Hematopoietic multipotent progenitor cell (in vitro differentiated cells): Measurements from ENCODE around the gene RABGEF1. TPM values are rescaled to one million over a fixed set of nuclear protein-coding genes. Genes with fewer than 3 reads are reported as not detected.
"Not testable (repeated sequence)": the region's sequence is repeated elsewhere in the genome, so short reads cannot be mapped to it uniquely, and the experiment has no call there.

Experiments
- DNase-seq, 3 donors: peaks; one replicate each; pipeline ENCODE4 v3.0.0-alpha.2; 2011 to 2015; ENCODE audit warnings: low read depth in 2 of 3, low spot score in 2 of 3
- total RNA-seq: library from RNA; depleted of rRNA; stranded (reverse); fragments of >200 nt; gene quantifications from one replicate; pipeline ENCODE4 v1.2.3, GENCODE V29; 2012

The RABGEF1 gene
- 15.6 TPM for total RNA-seq

DNA sequence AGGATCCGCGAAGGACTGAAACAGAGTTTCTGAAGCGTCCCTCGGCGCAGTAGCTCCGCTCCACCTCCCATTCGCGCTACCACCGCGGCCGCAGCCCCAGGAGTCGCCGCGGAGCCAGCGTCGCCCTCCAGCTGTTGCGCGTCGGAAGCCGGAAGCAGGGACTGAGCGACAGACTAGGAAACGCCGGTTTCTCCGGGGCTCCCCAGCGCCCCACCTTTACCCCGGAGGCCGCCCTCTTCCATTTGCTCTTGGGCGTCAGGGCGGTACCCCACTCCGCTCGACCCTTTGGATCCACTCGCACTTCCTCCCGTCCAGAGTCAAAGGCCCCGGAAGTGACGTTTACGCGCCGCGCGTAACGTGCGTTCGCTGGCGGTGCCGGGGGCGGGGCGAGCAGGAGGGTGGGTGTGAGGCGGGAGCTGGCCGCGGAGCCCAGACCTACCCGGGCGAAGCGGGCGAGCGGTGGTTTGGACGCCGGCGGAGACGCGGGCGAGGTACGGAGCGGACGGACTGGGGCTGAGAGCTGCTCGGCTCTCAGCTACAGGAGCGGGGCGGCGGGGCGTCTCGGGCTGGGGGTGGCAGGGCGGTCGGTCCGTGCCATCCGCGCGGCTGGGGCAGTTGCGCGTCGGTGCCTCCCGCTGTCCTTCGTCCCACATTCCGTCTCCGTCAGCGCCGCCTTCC is at the start of gene RABGEF1:
RABGEF1 (plus strand) TSS at position 432 of the 678 bp plus-strand sequence. CDS start 31,167 bp downstream, outside the sequence.
- DNase-seq = peak; percentile 98 to 99 (median 99)

- no peak for DNase-seq
Measured at GRCh38 chr7:66693331-66693730, 47.2 kb upstream of the RABGEF1 start.

GRCh38 chr7:66694286-66694685 is 46.2 kb upstream of the RABGEF1 start:
- DNase-seq = no peak

DNA sequence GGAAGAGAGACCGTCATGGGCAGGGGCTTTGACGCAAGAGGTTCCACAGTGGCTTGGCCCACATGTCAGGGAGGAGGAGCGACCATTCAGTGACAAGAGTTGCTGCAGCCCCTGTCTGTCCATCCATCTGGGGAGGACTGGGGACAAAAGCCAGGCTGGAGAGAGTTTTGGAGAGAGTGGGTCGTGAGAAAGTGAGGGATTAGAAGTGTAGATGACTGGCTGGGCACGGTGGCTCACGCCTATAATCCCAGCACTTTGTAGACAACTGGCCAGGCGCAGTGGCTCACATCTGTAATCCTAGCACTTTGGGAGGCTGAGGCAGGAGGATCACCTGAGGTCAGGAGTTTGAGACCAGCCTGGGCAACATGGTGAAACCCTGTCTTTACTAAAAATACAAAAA is 45.1 kb upstream of the RABGEF1 start:
- DNase-seq = not testable (repeated sequence)

DNA sequence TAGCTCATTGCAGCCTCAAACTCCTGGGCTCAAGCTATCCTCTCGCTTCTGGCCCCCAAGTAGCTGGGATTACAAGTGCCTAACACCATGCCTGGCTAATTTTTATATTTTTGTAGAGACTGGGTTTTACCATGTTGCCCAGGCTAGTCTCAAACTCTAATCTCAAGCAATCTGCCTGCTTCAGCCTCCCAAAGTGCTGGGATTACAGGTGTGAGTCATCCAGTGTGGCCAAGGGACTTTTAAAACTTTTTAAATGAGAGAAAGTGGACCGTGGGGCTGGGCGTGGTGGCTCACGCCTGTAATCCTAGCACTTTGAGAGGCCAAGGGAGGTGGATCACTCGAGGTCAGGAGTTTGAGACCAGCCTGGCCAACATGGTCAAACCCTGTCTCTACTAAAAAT is 44.4 kb upstream of the RABGEF1 start:
- not testable (repeated sequence) for DNase-seq

DNA sequence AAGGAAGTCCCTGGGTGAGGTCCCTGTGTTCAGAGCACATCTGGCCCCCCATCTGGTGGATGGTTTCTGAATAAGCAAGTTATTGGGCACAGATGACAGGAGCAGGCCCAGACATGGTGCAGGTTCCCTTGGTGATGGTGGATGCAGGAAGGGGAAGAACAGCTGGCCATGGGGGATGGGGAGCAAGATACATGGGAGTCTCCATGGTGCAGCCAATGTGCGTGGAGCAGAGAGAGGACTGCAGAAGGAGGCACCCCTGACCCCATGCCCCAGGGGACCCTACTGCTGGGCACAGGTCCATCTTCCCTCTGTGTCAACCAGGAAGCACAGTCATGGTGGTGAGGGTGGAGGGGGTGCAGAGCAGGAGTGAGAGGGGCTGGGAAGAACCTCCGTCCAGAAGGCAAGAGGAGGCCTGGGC is 43.8 kb upstream of the RABGEF1 start:
- peak in 2 of 3 donors; percentile 24 to 51 for DNase-seq

GRCh38 chr7:66697449-66698438 is 42.8 kb upstream of the RABGEF1 start:
- DNase-seq = no peak

DNA sequence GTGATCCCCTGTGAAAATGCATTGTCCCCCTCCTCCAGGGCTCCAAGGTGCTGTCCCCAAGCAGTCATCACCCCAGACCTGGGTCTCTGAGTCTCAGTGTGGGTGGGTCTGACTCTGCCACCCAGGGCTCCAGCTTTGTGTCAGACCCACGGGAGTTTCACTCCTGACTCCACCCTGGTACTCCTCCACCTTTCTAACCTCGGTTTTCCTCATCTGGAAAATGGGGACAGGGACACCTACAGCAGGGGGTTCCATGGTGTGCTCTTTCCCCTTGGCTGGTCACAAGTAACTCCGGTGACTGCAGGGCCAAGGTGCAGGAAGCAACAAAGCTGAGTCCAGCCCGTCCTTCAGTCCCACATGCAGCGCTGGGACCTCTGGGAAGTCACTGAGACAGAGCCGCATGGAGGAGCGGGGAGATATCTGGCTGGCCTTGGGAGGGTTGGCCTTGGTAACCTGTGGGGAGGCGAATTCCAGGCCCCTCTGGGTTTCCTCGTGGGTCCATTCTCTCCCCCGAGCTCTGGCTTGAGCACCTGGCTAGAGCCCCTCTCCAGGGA is 41.8 kb upstream of the RABGEF1 start:
- no peak for DNase-seq

DNA sequence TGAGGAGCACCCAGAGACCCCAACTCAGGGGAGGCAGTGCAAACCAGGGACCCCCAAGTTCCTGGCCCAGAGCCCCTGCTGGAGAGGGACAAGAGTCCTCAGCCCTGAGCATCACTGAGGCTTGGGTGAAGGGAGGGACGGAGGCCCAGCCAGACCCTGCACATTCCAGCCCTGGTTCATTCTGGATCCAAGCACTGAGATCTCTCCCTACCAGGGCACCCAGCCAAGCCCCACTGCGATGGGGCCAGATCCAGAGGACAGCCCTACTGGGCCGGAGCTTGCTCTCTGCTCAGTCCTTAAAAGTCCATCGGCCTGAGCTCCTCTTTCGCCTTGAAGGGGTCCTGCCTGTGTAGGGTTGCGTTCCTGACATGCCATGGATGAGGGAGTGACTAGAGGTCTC is 40.5 kb upstream of the RABGEF1 start:
- no peak for DNase-seq

GRCh38 chr7:66700633-66701131 is 39.9 kb upstream of the RABGEF1 start:
- no peak for DNase-seq

- DNase-seq = no peak
Measured at GRCh38 chr7:66707825-66708224, 32.7 kb upstream of the RABGEF1 start.

GRCh38 chr7:66710752-66711151 is 29.8 kb upstream of the RABGEF1 start:
- not testable (repeated sequence) for DNase-seq

DNA sequence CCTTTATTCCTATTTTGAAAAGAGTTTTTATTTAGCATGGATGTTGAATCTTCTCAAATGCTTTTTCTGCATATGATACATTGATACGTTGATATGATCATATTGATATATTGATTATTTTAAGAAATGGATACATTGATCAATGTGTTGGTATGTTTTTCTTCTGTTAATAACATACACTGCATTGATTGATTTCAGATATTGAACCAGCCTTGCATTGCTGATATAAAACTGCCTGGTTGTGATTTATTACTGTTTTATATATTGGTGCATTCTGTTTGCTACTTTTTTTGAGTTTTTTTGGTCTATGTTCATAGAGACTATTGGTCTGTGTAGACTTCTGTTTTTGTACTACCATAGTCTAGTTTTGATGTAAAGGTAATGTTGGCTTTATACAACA is 26.8 kb upstream of the RABGEF1 start:
- no peak for DNase-seq

DNA sequence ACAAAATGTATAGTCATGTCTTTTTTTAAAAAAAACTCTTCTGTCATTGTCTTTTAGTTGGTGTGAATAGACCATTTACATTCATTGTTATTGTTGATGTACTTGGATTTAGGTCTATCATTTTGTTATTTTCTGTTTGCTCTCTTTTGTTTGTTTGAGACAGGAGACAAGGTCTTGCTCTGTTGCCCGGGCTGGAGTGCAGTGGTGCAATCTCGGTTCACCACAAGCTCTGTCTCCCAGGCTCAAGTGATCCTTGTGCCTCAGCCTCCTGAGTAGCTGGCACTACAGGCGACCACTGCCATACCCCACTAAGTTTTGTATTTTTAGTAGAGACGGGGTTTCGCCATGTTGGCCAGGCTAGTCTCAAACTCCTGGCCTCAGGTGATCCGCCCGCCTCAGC is 23.9 kb upstream of the RABGEF1 start:
- DNase-seq = not testable (repeated sequence)

- no peak for DNase-seq
Measured at GRCh38 chr7:66720561-66720960, 20.0 kb upstream of the RABGEF1 start.

GRCh38 chr7:66725843-66726242 is 14.7 kb upstream of the RABGEF1 start:
- DNase-seq = no peak

GRCh38 chr7:66727058-66727457 is 13.5 kb upstream of the RABGEF1 start:
- no peak for DNase-seq

- no peak for DNase-seq
Measured at GRCh38 chr7:66728571-66728970, 12.0 kb upstream of the RABGEF1 start.

DNA sequence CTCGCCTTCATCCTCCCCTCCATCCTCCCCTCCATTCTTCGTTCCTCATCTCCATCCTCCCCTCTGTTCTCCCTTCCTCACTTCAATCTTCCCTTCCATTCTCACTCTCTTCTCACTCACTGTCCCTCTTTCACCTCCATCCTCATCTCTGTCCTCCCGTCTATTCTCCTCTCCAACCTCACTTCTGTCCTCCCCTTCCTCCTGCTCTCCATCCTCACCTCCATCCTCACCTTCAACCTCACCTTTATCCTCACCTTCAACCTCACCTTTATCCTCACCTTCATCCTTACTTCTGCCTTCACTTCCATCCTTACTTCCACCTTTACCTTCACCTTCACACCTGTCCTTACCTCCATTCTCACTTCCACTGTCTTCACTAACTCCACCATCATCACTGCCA is 11.3 kb upstream of the RABGEF1 start:
- DNase-seq = no peak

DNA sequence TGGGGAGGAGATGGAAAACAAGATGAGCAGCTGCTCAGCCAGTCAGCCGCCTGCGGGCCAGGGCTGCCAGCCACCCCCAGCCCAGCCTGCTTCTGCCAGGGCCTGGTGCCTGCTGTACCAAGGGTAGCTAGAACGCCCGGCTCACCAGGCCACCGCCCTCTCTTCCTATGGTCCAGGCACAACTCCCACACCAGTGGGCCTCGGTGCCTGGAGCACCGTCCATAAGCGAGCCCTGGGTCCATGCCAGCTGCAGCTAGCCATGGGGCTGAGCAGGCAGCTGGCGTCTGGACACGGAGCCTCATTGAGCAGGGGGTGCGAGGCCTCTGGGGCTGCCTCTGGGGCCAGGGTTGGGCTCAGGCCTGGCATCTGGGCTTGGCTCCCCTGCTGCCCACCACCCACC is 8.5 kb upstream of the RABGEF1 start:
- no peak for DNase-seq

DNA sequence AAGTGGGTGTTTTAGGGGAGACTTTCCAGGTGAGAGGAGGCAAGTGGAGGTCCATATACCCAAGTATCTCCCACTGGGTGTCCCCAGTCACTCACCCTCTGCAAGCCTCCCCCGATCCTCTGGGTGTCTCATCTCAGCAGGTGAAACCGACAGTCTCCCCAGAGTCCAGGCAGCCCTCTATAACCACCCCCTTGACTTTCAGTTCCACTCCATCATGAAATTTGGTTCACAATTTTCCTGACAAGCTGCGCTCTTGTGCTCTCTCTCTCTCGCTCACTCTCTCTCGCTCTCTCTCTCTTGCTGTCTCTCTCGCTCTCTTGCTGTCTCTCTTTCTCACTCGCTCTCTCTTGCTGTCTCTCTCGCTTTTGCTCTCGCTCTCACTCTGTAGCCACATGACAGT is 8.1 kb upstream of the RABGEF1 start:
- no peak for DNase-seq
